WI38 (cell line): Measurements from ENCODE around the gene RETREG1.

Source experiments
- H3K4me3 ChIP-seq: 2 replicates; pipeline ENCODE4 v1.5.1; 2011; ENCODE audit warnings: low read depth, mild to moderate bottlenecking, control low read depth, low read length
- CTCF ChIP-seq: IDR thresholded peaks from 2 replicates; pipeline ENCODE4 v1.5.1; 2012; ENCODE audit warnings: low read depth, mild to moderate bottlenecking, control low read depth, low read length

Gene RETREG1

DNA sequence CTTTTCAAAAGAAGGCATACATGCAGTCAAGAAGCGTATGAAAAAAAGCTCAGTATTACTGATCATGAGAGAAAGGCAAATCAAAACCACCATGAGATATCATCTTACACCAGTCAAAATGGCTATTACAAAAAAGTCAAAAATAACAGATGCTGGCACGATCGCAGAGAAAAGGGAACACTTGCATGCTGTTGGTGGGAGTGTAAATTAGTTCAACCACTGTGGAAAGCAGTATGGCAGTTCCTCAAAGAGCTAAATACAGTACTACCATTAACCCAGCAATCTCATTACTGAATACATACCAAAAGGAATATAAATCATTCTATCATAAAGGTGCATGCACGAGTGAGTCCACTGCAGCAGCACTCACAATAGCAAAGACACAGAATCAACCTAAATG, 24.5 kb downstream of the RETREG1 start:
- TF ChIP-seq CTCF: no peak
- H3K4me3 ChIP-seq: no peak overlapping the region

- no peak overlapping the region for H3K4me3 ChIP-seq
- TF ChIP-seq CTCF: no peak
These were observed 26.1 kb downstream of the RETREG1 start for GRCh38 chr5:16590685-16591084.

GRCh38 chr5:16589658-16590057, 27.1 kb downstream of the RETREG1 start:
- no peak for TF ChIP-seq CTCF
- H3K4me3 ChIP-seq: no peak overlapping the region

- H3K4me3 ChIP-seq: no peak overlapping the region
- TF ChIP-seq CTCF: no peak
These were observed 28.2 kb downstream of the RETREG1 start for GRCh38 chr5:16588434-16589214.

GRCh38 chr5:16586556-16586955, 30.2 kb downstream of the RETREG1 start:
- H3K4me3 ChIP-seq: no peak overlapping the region

GRCh38 chr5:16585041-16585667, 31.6 kb downstream of the RETREG1 start:
- TF ChIP-seq CTCF: peak; percentile 29; the same call in 1 of the 2 replicates
- H3K4me3 ChIP-seq: no peak overlapping the region

More at GRCh38 chr5:16586556-16586955, 30.2 kb downstream of the RETREG1 start:
- TF ChIP-seq CTCF: no peak

- no peak overlapping the region for H3K4me3 ChIP-seq
- TF ChIP-seq CTCF: no peak
These were observed 34.7 kb downstream of the RETREG1 start for GRCh38 chr5:16582081-16582480.
